NCI-H1436 (cell line): ENCODE data around the gene FOXL3.

Experiments used
- DNase-seq: peaks from one replicate; lab custom pipeline; 2025; lab: John Stamatoyannopoulos, UW

Gene FOXL3

DNA sequence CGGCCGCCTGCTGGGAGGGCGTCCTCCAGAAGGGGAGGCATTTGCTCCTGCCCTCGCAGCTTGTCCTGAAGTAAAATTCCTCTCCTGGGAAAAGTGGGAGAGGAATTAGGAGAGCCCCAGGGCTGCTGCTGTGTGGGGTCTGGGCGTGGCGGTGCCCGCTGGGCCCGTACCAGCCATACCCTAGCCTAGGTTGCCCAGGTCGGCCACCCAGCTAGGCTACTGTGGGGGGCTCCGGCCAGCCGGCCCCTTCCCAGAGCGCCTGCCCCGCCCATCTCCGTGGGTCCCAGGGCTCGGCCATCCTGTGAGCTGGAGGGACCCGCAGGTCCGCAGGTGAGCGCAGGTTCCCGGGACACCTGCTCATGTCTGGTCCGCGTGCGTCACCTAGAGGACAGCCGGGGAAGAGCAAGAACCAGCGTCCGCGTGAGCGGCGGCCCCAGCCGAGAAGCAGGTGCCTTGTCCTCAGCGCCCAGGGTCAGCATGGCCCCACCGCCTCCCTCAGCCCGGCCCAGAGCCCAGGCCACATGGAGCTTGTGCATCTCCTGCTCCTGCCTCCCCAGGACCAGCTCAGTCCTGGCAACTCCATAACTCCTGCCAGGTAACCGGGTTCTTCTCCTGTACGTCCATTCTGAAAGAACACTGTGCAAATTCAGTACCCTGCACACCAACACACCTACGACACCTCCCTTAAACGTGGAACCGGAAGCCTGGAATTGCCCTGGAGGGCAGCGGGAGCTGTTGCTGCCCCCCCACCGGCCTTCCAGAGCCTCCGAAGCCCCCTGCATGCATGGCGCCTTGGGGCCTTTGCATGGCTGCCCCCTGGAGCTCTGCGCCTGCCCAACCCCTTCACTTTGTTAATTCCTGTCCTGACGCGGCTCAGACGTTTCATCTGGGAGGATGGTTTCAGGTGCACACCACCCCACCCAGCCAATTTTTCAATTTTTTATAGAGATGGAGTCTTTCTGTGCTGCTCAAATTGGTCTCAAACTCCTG lies 22.8 kb upstream of the FOXL3 start:
- DNase-seq: no peak

DNA sequence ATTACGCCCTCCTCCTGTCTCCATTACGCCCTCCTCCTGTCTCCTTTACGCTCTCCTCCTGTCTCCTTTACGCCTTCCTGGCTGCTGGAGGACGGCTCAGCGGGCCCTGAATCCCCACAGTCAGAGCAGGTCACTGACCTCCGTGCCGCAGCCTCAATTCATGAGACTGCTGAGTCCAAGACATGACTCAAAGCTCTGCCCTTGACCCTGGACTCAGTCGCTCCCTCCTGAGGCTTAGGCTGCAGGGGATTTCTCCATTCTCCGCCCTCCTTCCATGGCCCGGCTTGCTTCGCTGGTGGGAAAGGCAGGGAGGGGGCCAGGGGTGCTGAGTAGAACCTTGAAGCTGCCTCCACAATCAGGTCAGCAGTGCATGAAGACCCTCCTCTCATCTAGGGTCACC lies 21.0 kb upstream of the FOXL3 start:
- no peak for DNase-seq

DNA sequence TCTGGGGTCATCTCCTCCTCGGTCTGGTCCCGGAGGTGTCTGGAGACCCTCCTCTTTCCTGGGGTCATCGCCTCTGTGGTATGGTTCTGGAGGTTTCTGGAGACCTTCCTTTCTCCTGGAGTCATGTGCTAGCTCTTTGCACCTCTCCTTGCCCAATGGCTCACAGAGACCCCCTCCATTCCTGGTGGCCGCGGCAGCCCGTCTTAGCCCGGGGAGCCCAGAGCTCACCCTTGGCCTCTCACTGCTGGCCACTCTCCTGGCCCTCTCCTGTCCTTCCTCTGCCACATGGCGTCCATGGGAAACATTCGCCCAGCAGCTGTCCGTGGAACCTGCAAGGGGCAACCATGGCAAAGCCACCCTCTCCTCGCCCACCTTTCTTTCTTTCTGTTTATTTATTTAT lies 20.2 kb upstream of the FOXL3 start:
- no peak for DNase-seq

DNA sequence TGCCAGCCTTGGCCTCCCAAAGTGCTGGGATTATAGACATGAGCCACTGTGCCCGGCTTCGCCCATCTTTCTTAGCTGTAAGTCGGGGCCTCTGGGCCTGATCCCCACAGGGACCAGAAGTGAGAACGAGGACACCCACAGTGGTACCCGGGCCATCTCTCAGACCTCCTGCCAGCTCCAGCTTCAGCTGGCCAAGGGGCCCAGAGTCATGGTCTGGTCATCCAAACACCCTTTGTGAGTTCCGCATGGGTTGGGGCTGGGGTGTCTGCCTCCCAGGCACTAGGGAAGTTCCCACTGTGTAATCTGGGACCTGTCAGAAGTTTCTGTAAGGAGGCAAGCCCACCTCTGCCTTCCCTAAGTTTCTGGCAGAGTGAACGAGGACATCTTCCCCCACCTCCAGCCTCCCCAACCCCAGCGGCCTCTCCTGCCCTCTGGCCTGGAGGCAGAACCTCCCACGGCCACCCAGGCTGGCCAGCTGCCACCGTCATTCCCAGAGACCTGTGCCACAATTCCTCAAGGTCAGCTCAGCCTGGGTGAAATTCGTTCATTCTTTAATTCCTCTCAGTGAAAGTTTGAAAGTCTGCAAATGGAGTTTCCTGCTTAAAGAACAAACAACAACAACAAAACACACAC lies 19.5 kb upstream of the FOXL3 start:
- DNase-seq: no peak

DNA sequence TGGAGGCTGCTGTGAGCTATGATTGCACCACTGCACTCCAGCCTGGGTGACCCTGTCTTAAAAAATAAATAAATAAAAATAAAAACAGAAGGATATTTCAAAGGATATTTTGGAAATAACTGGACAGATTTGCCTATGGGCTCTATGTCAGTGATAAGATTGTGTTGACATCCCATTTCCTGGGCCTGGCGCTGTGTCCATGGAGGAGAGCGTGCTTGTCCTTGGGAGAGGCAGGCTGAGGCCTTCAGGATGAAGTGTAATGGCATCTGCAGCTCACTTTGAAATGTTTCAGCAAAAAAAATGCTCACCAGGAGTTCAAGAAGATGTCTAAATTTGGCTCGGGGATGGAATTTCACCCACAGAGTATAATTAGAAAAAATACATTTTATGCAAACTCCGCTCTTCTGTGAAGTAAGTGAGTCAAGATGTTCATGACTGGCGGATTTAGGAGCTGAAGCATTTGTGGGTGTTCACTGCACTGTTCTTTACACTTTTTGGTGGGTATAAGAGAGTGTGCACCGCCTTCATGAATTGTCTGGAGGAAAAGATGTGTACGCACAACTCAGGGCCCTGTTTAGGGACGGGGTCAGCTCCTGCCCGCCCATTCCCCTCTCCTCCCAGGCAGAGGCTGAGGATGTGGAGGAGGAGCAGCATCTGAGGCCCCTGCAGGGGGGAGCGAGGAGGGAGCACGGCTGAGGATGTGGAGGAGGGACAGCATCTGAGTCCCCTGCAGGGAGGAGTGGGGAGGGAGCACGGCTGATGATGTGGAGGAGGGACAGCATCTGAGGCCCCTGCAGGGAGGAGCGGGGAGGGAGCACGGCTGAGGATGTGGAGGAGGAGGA lies 18.5 kb upstream of the FOXL3 start:
- no peak for DNase-seq

DNA sequence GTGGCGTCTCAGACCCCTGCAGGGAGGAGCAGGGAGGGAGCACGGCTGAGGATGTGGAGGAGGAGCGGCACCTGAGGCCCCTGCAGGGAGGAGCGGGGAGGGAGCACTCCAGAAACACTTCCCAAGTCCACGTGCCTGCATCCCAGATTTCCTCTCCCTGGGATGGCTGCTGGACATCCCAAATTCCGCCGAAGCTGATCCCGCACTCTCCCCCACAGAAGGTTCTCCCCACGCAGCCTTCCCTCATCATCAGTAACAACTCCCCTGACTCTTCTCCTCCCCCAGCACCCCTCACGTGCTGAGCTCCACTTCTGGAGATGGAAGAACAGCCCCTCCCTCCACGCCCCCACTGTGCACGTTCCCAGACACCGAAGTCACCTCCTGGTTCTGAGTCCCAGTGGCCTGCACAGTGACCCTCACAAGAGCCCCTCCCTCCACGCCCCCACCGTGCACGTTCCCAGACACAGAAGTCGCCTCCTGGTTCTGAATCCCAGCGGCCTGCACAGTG lies 17.8 kb upstream of the FOXL3 start:
- DNase-seq: no peak

DNA sequence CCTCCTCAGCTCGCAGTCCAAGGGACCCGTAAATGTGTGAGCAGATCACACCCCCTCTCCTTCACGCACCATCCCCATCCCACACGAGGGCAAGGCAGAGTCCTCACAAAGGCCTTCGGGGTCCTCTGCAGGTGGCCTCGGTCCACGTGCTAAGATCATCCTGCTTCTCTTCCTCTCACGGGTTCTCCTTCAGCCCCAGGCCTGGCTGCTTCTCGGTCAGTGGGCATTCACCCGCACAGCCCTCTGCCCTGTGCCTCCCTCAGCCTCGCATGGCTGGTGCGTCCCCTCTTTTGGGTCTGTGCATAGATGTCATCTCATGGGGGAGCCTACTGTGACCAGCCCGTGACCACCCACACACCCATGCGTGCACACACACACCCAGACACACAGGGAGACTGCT lies 17.3 kb upstream of the FOXL3 start:
- DNase-seq: no peak

DNA sequence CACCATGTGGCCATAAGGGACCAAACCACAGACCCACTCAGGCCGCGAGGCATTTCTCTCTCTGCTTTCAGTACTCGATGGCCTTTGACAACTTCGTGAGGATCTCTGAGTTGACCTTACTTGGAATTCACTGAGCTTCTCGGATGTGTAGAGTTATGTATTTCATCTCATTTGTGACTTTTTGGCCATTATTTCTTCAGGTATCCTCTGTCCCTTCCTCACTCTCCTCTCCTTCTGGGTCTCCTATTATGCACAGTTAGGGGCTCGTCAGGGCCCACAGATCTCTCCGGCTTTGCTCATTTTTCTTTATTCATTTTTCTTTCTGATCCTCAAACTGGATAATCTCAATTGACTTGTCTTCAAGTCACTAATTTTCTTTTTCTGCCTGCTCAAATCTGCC lies 16.6 kb upstream of the FOXL3 start:
- DNase-seq: no peak

DNA sequence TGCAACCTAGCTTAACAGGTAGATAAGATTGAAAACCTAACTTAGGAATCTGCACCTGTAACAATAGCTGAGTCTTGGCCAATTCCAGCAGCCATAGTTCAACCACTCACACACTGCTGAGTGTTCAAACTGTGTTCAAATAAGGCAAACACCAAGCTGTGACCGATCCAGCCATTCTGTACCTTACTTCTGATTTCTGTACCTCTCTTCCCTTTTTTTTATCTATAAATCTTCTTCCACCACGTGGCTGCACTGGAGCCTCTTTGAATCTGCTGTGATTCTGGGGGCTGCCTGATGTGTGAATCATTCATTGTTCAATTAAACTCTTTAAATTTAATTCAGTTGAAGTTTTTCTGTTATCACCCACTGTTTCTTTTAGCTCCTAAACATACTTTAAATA lies 15.7 kb upstream of the FOXL3 start:
- no peak for DNase-seq

DNA sequence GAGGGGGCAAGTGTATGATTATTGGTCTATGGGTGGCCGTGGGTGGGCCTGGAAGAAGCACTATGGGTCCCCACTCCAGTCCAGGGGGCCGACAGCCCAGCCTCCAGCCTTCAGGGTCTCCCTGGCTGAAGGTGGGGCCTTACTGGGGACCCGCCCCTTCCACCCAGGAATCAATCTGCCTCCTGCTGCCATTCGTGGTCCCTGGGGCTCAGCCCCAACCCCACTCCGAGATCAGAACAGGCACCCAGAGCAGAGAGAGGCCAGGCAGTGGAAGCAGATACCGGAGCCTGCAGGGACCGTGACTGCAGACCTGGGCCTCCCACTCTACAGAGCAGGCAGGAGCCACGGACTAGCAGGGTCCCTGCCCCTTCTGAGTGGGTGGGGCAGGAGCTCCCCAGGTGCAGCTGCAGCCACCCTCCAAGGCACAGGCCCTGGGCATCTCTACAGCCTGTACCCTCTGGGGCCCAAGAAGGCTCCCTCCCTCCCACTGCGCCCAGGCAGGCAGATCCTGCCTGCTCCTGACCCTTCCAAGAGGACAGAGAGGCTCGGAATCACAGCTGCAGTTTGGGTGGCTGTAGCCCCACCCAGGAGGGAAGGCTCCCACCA lies 13.6 kb upstream of the FOXL3 start:
- no peak for DNase-seq

DNA sequence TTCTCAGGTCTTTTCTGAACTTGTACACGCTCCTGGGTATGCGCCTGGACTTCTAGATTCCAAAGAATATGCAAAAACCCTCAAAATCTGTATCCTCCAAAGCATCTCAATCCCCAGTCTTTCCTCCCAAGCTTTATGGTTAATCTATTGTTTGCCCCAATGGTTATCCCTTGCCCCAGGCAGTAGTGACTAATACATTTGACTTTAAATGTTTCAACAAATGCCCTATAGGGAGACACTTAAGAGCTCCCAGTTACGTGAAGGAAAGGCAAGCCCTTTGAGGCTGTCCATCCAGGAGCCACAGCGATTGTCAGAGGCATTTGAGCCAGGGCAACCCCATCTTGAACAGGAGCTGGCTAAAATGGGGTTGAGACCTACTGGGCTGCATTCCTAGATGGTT lies 12.7 kb upstream of the FOXL3 start:
- DNase-seq: no peak

DNA sequence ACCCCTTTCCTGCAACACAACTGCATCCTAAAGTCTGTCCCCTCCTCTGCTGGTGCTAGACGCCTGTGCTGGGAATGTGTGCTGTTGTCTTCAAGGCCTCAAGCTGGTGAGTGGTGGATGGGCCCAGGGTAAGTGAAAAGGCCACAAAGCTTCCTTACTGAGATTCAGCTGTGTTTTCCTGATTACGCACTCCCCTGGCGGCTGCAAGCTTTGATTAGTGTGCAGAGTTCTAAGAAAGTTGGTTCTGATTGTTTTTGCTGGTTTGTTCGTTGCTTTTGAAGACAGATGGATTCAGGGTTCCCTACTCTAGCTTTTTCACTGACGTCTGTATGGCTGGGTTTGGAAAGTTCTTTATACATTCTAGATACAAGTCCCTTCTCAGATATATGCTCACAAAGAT lies 11.9 kb upstream of the FOXL3 start:
- DNase-seq: no peak

DNA sequence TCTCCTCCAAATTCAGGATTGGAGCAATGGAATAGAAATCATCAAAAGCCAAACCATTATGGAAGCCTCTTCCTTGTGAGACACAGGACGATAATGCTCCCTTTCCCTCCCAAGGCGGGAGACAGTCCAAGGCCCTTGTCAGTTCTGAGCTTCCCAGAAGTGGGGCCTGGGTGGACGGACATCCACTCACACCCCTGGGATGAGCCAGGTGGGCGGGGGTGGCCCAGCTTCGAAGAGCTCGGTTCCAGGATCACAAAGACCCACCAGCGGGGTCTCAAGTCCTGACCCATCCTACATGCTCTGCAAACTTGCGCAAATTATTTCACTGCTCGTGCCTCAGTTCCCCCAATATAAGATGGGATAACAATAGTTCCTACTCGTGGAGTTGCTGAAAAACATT lies 10.1 kb upstream of the FOXL3 start:
- DNase-seq: no peak

DNA sequence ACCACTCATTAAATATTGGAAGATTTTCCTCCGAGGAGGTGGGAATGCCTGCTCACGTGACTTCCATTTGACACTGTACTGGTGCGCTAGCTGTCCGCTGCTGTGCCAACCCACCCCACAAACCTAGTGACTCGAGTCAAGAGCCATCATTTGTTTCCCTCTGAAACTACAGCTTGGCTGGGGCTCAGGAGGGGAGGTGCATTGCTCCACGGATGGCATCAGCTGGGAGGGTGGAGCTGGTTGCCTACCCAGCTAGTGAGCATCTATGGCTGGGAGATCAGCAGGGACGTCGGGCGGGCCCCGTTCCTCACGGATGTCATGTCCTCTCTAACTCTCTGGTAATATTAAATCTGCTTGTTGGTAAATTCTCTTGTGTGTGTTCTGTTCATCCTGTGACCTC lies 9.5 kb upstream of the FOXL3 start:
- no peak for DNase-seq

DNA sequence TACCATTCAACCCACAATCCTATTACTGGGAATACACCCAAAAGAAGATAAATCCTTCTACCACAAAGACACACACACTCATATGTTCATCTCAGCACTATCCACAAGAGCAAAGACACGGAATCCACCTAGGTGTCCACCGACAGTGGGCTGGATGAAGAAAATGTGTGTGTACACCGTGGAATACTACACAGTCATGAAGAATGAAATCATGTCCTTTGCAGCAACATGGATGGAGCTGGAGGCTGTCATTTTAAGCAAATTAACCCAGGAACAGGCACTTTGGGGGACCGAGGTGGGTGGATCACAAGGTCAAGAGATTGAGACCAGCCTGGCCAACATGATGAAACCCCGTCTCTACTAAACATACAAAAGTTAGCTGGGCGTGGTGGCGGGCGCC lies 8.3 kb upstream of the FOXL3 start:
- DNase-seq: no peak

DNA sequence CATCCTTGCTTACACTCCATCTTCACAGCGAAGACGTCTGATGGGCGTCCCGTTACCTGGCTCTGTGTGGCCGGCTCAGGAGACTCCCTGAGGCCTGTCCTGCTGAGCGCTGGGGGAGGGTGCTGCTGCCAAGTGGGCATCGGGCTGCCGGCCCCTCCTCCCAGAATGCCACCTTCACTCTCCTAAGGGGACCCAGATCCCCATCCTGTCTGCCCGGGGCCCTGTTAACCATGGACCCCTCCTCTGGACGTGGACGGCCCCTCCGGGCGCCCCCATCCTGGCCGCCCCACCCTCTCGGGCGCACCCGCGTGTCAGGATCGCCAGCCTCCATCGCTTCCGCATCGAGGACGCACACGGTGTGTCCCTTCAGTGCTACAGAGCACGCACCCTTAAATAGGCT lies 7.3 kb upstream of the FOXL3 start:
- DNase-seq: no peak

DNA sequence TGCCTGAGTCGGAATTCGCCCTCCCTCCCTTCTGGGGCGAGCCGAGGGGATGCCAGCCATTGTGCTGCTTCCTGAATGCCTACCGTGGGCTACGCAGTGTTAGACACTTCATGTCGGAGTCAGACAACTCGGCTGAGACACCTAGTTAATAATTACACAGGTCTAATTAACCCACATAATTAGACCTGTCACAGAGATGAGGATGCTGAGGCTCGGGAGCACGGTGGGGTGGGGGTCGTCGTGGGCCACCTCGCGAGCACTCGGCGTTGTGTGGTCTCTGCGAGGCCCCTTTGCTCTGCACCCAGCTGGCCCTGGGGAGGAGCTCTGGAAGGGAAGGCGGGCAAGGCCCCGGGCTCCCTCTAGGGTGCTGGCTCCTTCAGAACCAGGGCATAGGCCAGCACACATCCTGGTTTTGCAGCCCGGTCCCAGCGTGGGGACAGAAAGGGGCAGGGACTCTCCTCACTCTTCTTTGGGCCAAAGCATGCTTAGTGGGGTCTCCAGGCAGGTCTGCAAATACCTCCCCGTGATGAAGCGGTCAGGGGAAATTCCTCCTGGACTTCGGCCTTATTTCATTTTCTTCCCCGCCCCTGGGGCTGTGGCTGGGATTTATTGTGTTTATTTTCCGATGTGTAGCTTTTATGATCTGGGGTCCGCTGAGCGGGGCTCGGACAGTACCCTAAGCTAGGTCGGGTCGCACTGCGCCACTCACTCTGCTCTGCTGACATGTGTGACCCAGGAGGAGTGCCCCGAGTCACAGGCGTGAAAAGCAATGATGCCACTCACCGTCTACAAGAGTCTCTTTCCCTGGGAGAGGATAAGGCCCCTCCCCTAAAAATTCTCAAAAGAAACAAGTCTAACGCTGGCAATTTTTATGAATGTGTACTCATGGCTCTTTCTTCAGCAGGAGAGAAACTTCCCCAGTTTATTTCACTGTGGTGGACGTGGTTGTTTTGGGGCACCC lies 4.9 kb upstream of the FOXL3 start:
- no peak for DNase-seq

DNA sequence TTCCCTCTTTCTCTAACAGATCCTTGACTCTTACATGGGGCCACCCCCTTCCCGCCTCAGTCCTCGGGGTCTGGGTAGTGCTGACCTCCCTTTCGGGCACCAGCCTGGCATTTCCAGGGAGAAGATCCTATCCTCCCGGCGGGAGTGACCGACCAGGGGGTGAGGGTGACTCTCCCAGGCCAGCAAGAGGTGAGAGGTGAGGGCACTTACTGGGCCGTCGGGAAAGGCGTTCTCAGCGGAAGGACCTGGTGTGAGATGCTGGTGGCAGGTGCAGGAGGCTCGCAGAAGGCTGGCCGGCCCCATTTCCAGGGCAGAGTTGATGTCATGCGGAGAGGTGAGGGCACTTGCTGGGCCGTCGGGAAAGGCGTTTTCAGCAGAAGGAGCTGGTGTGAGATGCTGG lies 4.2 kb upstream of the FOXL3 start:
- no peak for DNase-seq

DNA sequence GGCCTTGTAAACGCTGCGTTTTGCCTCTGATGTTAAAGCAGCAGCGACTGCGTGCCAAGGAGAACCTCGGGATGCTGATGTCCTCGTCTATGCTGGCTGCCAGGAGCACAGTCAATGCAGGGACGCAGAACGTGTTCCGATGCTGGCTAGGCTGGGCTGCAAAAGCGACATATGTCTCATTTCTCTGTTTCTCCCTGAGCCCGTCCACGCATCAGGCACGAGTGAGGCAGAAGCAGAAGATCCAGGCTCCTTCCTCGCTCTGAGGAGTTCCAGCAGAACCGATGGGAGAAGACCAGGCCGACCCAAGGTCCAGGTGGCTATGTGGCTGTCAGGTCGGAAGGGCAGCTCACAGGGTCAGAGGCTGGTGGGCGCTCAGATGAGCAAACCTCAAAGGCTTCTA lies 3.7 kb upstream of the FOXL3 start:
- no peak for DNase-seq

DNA sequence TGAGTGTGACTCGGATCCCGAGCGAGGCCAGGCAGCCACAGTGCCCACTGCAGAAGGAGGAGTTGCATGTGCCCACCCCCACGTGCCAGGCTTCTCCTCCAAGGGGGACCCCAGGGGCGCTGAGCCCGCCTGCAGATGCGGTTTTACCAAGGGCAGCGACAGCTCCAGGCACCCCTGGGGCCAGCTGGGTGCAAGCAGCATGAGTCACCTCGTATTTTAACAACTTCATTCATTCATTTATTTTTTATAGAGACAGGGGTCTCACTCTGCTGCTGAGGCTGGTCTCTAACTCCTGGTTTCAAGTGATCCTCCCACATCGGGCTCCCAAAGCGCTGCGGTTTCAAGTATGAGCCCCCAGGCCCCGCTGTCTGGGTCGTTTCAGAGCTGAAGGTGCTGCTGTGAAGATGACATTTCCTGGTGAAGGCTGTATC lies 1.3 kb upstream of the FOXL3 start:
- no peak for DNase-seq

DNA sequence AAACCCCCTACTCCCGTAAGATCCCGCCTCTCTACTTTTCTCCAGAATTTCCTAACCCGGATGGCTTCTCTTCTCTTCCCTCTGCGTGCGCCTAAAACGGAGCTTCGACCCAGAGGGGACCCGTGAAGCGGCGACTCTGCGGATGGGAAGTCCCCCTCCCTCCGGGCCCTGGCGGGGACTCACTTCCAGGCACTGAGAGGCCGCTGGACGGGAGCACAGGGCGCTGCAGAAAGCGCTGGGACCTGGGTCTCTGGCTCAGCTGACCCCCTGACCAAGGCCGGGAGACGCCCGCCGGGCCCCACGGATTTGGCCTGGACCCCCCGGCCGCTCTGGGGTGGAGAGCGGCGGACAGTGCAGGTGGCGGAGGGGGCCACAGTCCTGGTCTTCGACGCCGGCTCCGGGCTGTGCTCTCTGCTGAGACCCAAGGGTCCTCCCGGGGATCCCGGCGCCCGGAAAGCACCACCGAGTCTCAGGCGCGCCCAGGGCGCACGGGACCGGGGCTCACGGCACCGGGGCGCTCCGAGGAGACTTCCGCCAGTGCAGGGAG lies 688 bp upstream of the FOXL3 start:
- DNase-seq: no peak
